CD14-positive monocyte (primary cell): Measurements from ENCODE around the gene SLC6A8. TPM values are rescaled to one million over a fixed set of nuclear protein-coding genes. Genes with fewer than 3 reads are reported as not detected.

ENCODE experiments used
- DNase-seq, 3 donors: peaks; one replicate each; pipeline ENCODE4 v3.0.0-alpha.2; 2011 to 2022
- H2AFZ ChIP-seq: 2 replicates; pipeline ENCODE4 v1.6.0; 2012; ENCODE audit warnings: mild to moderate bottlenecking, low read depth, low read length, inconsistent platforms; ENCODE audit not compliant: insufficient read depth, poor library complexity, severe bottlenecking
- H3K27ac ChIP-seq, 2 donors: 1 replicate in 1 of 2; 2 replicates in 1 of 2; pipeline ENCODE4 v1.5.1; 2012 to 2013; ENCODE audit warnings: low read length in 2 of 2, control low read depth in 1 of 2, inconsistent platforms in 1 of 2, low read depth in 1 of 2, mild to moderate bottlenecking in 1 of 2
- H3K27me3 ChIP-seq, 2 donors: one replicate each; pipeline versions ENCODE4 v1.6.0 to v1.6.1; 2011 to 2013; ENCODE audit warnings: low read length in 2 of 2; ENCODE audit not compliant: control insufficient read depth in 2 of 2, insufficient read depth in 2 of 2
- H3K36me3 ChIP-seq, 2 donors: replicated peaks in 1 of 2; 1 replicate in 1 of 2; 2 replicates in 1 of 2; pipeline versions ENCODE4 v1.5.1 to v1.6.1; 2012 to 2013; ENCODE audit warnings: low read length in 2 of 2, control low read depth in 1 of 2, inconsistent platforms in 1 of 2, mild to moderate bottlenecking in 1 of 2; ENCODE audit not compliant: insufficient read depth in 2 of 2, control insufficient read depth in 1 of 2
- H3K4me1 ChIP-seq, 2 donors: 1 replicate in 1 of 2; 2 replicates in 1 of 2; pipeline versions ENCODE4 v1.5.1 to v1.6.1; 2012 to 2013; ENCODE audit warnings: low read length in 2 of 2, control low read depth in 1 of 2, inconsistent platforms in 1 of 2, mild to moderate bottlenecking in 1 of 2, moderate library complexity in 1 of 2; ENCODE audit not compliant: insufficient read depth in 2 of 2, control insufficient read depth in 1 of 2
- H3K4me2 ChIP-seq: replicated peaks from 2 replicates; pipeline ENCODE3; 2012; ENCODE audit warnings: low read length, moderate library complexity, mild to moderate bottlenecking; ENCODE audit not compliant: poor library complexity, severe bottlenecking; ENCODE audit errors: extremely low read depth
- H3K4me3 ChIP-seq, 3 experiments: fragments of 200-600 bp in 1 of 3; sonication (generic) in 1 of 3; replicated peaks in 1 of 3; 1 replicate in 2 of 3; 2 replicates in 1 of 3; pipeline ENCODE4 v1.5.1; 2011 to 2013; ENCODE audit warnings: low read length in 3 of 3, mild to moderate bottlenecking in 3 of 3, control low read depth in 2 of 3, low read depth in 2 of 3, inconsistent platforms in 1 of 3, moderate library complexity in 1 of 3
- H3K79me2 ChIP-seq: 2 replicates; pipeline ENCODE4 v1.6.0; 2012; ENCODE audit warnings: mild to moderate bottlenecking, control low read depth, inconsistent platforms, low read length, moderate library complexity; ENCODE audit not compliant: insufficient read depth
- H3K9ac ChIP-seq: 2 replicates; pipeline ENCODE4 v1.6.0; 2017; ENCODE audit warnings: low read length, mild to moderate bottlenecking; ENCODE audit not compliant: insufficient read depth, poor library complexity, severe bottlenecking
- H3K9me3 ChIP-seq, 2 donors: replicated peaks in 1 of 2; 1 replicate in 1 of 2; 2 replicates in 1 of 2; pipeline versions ENCODE4 v1.5.1 to v1.6.1; 2012 to 2013; ENCODE audit warnings: low read length in 2 of 2, control low read depth in 1 of 2; ENCODE audit not compliant: control insufficient read depth in 1 of 2, insufficient read depth in 1 of 2
- H4K20me1 ChIP-seq: 2 replicates; pipeline ENCODE4 v1.6.0; 2012; ENCODE audit warnings: mild to moderate bottlenecking, low read length, control low read depth, moderate library complexity; ENCODE audit not compliant: insufficient read depth
- H3K27ac Mint-ChIP-seq, 7 donors: one replicate each; pipeline ENCODE4 v1.8.0; 2020; ENCODE audit warnings: mild to moderate bottlenecking in 7 of 7, mixed read lengths in 7 of 7, moderate library complexity in 6 of 7, inconsistent platforms in 2 of 7
- H3K27me3 Mint-ChIP-seq, 3 donors: one replicate each; pipeline ENCODE4 v1.8.0; 2021 to 2022; ENCODE audit warnings: low read depth in 3 of 3, mild to moderate bottlenecking in 3 of 3, mixed read lengths in 3 of 3, moderate library complexity in 3 of 3, inconsistent platforms in 1 of 3
- H3K36me3 Mint-ChIP-seq, 2 donors: one replicate each; pipeline ENCODE4 v1.8.0; 2020; ENCODE audit warnings: mixed read lengths in 2 of 2, inconsistent platforms in 1 of 2, mild to moderate bottlenecking in 1 of 2
- H3K4me1 Mint-ChIP-seq: one replicate; pipeline ENCODE4 v1.8.0; 2020; ENCODE audit warnings: mild to moderate bottlenecking, mixed read lengths
- H3K4me3 Mint-ChIP-seq, 2 donors: one replicate each; pipeline ENCODE4 v1.8.0; 2020; ENCODE audit warnings: mild to moderate bottlenecking in 2 of 2, mixed read lengths in 2 of 2, moderate library complexity in 1 of 2
- H3K9me3 Mint-ChIP-seq, 7 donors: one replicate each; pipeline ENCODE4 v1.8.0; 2020 to 2022; ENCODE audit warnings: mixed read lengths in 7 of 7, mild to moderate bottlenecking in 6 of 7, moderate library complexity in 6 of 7, inconsistent platforms in 2 of 7
- WGBS: methylation state at CpG from one replicate; pipeline ENCODE4 v1.1.5; 2013; ENCODE audit warnings: missing lambda C conversion rate; ENCODE audit not compliant: insufficient coverage; 5-methylcytosine and 5-hydroxymethylcytosine counted together
- intact Hi-C, 2 donors: fragments of 100-400 bp; cut with micrococcal nuclease; formaldehyde crosslinking; loops; one replicate each; pipeline versions ENCODE4 v1.15.0 to v1.15.1; 2023
- polyA plus RNA-seq, 3 donors: library from polyadenylated mRNA; depleted of rRNA in 1 of 3; unstranded in 2 of 3; stranded (reverse) in 1 of 3; fragments of 300-500 nt in 2 of 3; fragments of >200 nt in 1 of 3; fragmentation: Illumina TruSeq in 2 of 3; gene quantifications; 1 replicate in 2 of 3; 2 replicates in 1 of 3; pipeline ENCODE4 v1.2.3, GENCODE V29; 2012 to 2021
- TF ChIP-seq, protein P1 (sequence below): fragments of 200-600 bp; IDR thresholded peaks from one replicate; pipeline ENCODE4 v1.8.0; 2022; ENCODE audit warnings: antibody characterized with exemption, mild to moderate bottlenecking

SLC6A8 gene
- polyA plus RNA-seq, 3 donors = 0.23 to 5.6 (median 0.85) TPM

DNA sequence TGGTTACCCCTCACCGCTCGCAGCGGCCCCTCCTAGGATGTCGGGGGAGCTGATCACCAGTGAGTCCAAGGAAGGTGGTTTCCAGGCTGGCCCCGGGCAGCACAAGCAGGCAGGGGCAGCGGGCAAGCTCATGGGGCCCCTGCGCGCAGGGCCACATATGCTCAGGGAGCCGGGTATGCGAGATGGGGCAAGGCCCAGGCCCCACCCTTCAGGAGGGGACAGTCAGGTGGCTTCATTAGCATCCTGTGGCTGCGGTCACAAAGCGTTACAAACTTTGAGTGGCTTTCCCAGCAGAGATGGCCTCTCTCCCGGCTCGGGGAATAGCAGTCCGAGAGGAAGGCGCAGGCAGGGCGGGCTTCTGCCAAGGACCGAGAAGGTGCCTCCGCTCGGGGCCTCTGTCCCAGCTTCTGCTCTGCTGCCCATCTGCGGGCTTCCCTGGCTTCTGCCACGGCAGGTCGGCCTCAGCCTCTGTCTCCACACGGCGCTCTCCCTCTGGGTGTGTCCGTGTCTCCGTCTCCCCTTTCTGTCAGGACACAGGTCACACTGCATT is 50.4 kb downstream of the SLC6A8 start:
- peaks cover under 1 to 2% of the 10 kb centered on the region in 2 donors for H3K4me1 ChIP-seq
- peaks cover 5% of the 10 kb centered on the region for H3K79me2 ChIP-seq
- peaks cover 43 to 58% of the 10 kb centered on the region in 2 donors for H3K36me3 ChIP-seq
- no peak overlapping the region for H3K9ac ChIP-seq
- H3K27ac ChIP-seq = no peak overlapping the region
- H3K4me1 Mint-ChIP-seq = peaks cover 5% of the 10 kb centered on the region
- no peak overlapping the region for H3K4me2 ChIP-seq
- intact Hi-C loops = no loop called here
- H3K4me3 Mint-ChIP-seq = no peak overlapping the region
- no peaks in the 10 kb centered on the region for H3K27me3 ChIP-seq
- peaks cover 0 to 11% (median 3%) of the 10 kb centered on the region in 7 donors for H3K9me3 Mint-ChIP-seq
- TF ChIP-seq, protein P1, sequence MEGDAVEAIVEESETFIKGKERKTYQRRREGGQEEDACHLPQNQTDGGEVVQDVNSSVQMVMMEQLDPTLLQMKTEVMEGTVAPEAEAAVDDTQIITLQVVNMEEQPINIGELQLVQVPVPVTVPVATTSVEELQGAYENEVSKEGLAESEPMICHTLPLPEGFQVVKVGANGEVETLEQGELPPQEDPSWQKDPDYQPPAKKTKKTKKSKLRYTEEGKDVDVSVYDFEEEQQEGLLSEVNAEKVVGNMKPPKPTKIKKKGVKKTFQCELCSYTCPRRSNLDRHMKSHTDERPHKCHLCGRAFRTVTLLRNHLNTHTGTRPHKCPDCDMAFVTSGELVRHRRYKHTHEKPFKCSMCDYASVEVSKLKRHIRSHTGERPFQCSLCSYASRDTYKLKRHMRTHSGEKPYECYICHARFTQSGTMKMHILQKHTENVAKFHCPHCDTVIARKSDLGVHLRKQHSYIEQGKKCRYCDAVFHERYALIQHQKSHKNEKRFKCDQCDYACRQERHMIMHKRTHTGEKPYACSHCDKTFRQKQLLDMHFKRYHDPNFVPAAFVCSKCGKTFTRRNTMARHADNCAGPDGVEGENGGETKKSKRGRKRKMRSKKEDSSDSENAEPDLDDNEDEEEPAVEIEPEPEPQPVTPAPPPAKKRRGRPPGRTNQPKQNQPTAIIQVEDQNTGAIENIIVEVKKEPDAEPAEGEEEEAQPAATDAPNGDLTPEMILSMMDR = no peak
- H4K20me1 ChIP-seq = peaks cover 20% of the 10 kb centered on the region
- no peak overlapping the region for H3K4me3 ChIP-seq
- 100% methylated on average over 11 of the region's 27 CpGs for WGBS
- H3K36me3 Mint-ChIP-seq = peaks cover 42 to 88% of the 10 kb centered on the region in 2 donors
- no peaks in the 10 kb centered on the region for H3K9me3 ChIP-seq
- peaks cover 0 to 12% (median 0%) of the 10 kb centered on the region in 3 donors for H3K27me3 Mint-ChIP-seq
- H2AFZ ChIP-seq = no peak overlapping the region
- DNase-seq = no peak
- H3K27ac Mint-ChIP-seq = no peak overlapping the region

DNA sequence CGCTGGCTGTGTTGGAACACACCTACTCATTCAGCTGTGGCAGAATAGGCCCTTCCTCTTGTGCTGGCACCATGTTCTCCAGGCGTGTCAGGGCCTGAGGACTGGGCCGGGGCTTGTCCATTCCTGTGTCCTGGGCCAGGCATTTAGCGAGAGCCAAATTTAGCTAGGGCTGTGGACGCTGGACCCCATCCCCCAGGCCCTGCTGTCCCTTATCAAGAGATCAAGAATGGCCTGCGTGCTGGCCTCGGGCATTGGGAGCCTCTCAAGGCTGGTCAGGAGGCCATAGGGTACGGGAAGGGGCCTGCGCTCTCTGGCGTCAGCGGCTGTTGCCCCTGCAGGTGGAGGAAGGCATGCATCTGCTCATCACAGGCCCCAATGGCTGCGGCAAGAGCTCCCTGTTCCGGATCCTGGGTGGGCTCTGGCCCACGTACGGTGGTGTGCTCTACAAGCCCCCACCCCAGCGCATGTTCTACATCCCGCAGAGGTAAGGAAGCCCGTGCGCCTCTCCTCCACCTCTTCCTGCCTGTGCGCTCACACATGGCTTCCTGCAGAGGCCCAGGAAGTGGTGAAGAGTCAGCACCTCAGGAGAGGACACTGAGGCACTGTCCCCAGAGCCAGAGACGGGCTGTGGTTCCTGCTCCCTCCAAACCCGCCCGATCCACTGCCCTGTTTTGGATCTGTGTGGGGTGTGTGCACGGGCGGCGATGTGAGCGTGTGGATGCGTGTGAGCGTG is 52.2 kb downstream of the SLC6A8 start:
- H3K36me3 ChIP-seq = peaks cover 39 to 53% of the 10 kb centered on the region in 2 donors
- no peak overlapping the region for H2AFZ ChIP-seq
- peaks cover 12% of the 10 kb centered on the region for H4K20me1 ChIP-seq
- Mint-ChIP-seq H3K27ac (no peak overlapping the region), H3K4me3 (no peak overlapping the region), H3K4me1 (peaks cover 11% of the 10 kb centered on the region), H3K27me3 (peaks cover 0 to 18% (median 10%) of the 10 kb centered on the region in 3 donors), H3K36me3 (peaks cover 34 to 75% of the 10 kb centered on the region in 2 donors), H3K9me3 (peaks cover 0 to 5% (median 1%) of the 10 kb centered on the region in 7 donors)
- TF ChIP-seq, protein P1 = no peak
- no peak overlapping the region for H3K9ac ChIP-seq
- no peaks in the 10 kb centered on the region for H3K9me3 ChIP-seq
- H3K79me2 ChIP-seq = no peaks in the 10 kb centered on the region
- H3K4me1 ChIP-seq = peaks cover 5 to 11% of the 10 kb centered on the region in 2 donors
- no peak overlapping the region for H3K4me2 ChIP-seq
- no peak overlapping the region for H3K4me3 ChIP-seq
- WGBS = 100% methylated on average over 4 of the region's 29 CpGs
- H3K27ac ChIP-seq = no peak overlapping the region
- DNase-seq = no peak
- no peaks in the 10 kb centered on the region for H3K27me3 ChIP-seq
- intact Hi-C loops = no loop called here
